ENCODE measurements around the gene NAT16. TPM values are rescaled to one million over a fixed set of nuclear protein-coding genes. Genes with fewer than 3 reads are reported as not detected.
A peak's percentile ranks its signal among the peaks of the same experiment; 100 is the strongest.

The NAT16 gene
- total and polyA plus RNA-seq, 9 of the 15 experiments (the other 6 are each of a cell fraction or from before 2014, with no cell fraction given) = 0.04 TPM; not detected in 8

DNA sequence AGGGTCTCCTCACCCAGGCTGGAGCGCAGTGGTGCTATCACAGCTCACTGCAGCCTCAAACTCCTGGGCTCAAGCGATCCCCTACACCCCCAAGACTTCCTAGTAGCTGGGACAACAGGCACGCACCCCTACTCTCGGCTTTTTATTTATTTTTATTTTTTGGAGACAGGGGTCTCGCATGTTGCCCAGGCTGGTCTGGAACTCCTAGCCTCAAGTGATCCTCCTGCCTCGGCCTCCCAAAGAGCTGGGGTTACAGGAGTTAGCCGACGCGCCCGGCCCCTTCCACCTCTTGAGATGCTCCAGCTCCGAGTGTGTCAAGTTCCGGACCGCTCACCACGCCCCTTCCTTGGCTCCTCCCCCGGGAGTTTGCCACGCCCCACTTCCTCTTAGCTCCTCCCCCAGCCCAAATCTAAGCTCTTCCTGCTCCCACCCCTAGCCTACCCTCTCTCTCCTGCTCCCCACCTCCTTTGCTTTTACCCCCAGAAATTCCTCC lies 6.3 kb downstream of the NAT16 start:
- DNase-seq (ENCODE audit: extremely low read depth in 1 of 4, low spot score in 3 of 4) (peak; percentile 85 to 96 (median 94)), ATAC-seq (peak; percentile 96), FAIRE-seq (peak; percentile 94)
- H3K4me1 ChIP-seq (replicated peaks in 1 of 2; ENCODE audit: control insufficient read depth in 2 of 2, insufficient read depth in 2 of 2, low read length in 2 of 2) = peaks cover 17 to 45% of the 10 kb centered on the region in 2 experiments
- no peaks in the 10 kb centered on the region for H3K9me3 ChIP-seq (replicated peaks; ENCODE audit: control insufficient read depth, insufficient read depth, low read depth, low read length)
- BruUV-seq (replicated peaks) = no TSS peak
- intact Hi-C loops (cut with micrococcal nuclease) = no loop called here
- CTCF ChIA-PET (ENCODE audit: low intra/inter-chr PET ratio) = no interaction called here
- peak overlapping the region; percentile 92 for H2AFZ ChIP-seq (ENCODE audit: low read depth, low read length)
- peaks cover 14% of the 10 kb centered on the region for H4K20me1 ChIP-seq (replicated peaks; ENCODE audit: control insufficient read depth, insufficient read depth, low read length)
- POLR2A ChIA-PET = interaction anchor here (0.6 to 1.0 kb wide), 10 partner anchors 8 to 729 kb away, joined by 3 to 5 read pairs (median 4); partner anchors contain the start of genes PLOD3, VGF and ZNHIT1
- peaks cover 39 to 49% of the 10 kb centered on the region in 2 experiments; a peak in 4 of 5 replicates for H3K27me3 ChIP-seq (ENCODE audit: control insufficient read depth in 2 of 2, insufficient read depth in 2 of 2, low read length in 2 of 2)
- peaks cover 6% of the 10 kb centered on the region for H3K9me1 ChIP-seq (ENCODE audit: control insufficient read depth, insufficient read depth, low read length)
- in situ Hi-C loops (cut with MboI) = no loop called here
- H3K9ac ChIP-seq (ENCODE audit: insufficient read depth in 1 of 2, low read depth in 2 of 2, low read length in 2 of 2) = peak overlapping the region in 1 of 2 experiments; percentile 84; a peak in 2 of 4 replicates
- H3K36me3 ChIP-seq (ENCODE audit: control insufficient read depth, insufficient read depth, low read length) = no peaks in the 10 kb centered on the region
- no peak overlapping the region for H3K27ac ChIP-seq (ENCODE audit: extremely low read depth, low read depth, low read length)
- H3K4me3 ChIP-seq = no peak overlapping the region
- no peaks in the 10 kb centered on the region for H3K79me2 ChIP-seq (ENCODE audit: control insufficient read depth, insufficient read depth, low read length)
- 4% methylated on average over 16 of the region's 16 CpGs for WGBS (ENCODE audit: insufficient coverage, low coverage, missing lambda C conversion rate)
- H3K4me2 ChIP-seq (ENCODE audit: insufficient read depth, low read length) = peak overlapping the region; percentile 57; the same call in 1 of the 2 replicates
- no peak for TF ChIP-seq CREB1 (IDR thresholded peaks at IDR 0.05)
- TF ChIP-seq CREB1 (CRISPR knock-in tag; IDR thresholded peaks at IDR 0.05) = peak; percentile 26; the same call in 1 of the 2 replicates
- peak; percentile 28; the same call in 1 of the 2 replicates for TF ChIP-seq SP1 (CRISPR knock-in tag; IDR thresholded peaks at IDR 0.05)
- TF ChIP-seq DEAF1 (CRISPR knock-in tag; IDR thresholded peaks at IDR 0.05) = no peak
- TF ChIP-seq ADNP (tag; IDR thresholded peaks at IDR 0.05) = no peak
- TF ChIP-seq ZFP36 (IDR thresholded peaks at IDR 0.05; ENCODE audit: low read depth, low read length, partially characterized antibody) = peak; percentile 88
- TF ChIP-seq SOX6 (IDR thresholded peaks at IDR 0.05) = no peak
- peak; percentile 58 for TF ChIP-seq ELF1 (tag; IDR thresholded peaks at IDR 0.05)
- TF ChIP-seq, protein P1, sequence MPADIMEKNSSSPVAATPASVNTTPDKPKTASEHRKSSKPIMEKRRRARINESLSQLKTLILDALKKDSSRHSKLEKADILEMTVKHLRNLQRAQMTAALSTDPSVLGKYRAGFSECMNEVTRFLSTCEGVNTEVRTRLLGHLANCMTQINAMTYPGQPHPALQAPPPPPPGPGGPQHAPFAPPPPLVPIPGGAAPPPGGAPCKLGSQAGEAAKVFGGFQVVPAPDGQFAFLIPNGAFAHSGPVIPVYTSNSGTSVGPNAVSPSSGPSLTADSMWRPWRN (IDR thresholded peaks at IDR 0.05; ENCODE audit: low read depth) = no peak
- peak; percentile 55; the same call in 1 of the 2 replicates for TF ChIP-seq TOE1 (IDR thresholded peaks at IDR 0.05; ENCODE audit: borderline replicate concordance)
- TF ChIP-seq TOE1 (CRISPR knock-in tag; IDR thresholded peaks at IDR 0.05; ENCODE audit: borderline replicate concordance, low read depth) = no peak
- no peak for TF ChIP-seq SFPQ (IDR thresholded peaks at IDR 0.05; ENCODE audit: low read depth, low read length)
- no peak for TF ChIP-seq RBM17 (IDR thresholded peaks at IDR 0.05; ENCODE audit: borderline replicate concordance, low read depth, low read length)
